ENCODE measurements around the gene PANX1. TPM values are rescaled to one million over a fixed set of nuclear protein-coding genes. Genes with fewer than 3 reads are reported as not detected.

PANX1 gene
- total and polyA plus RNA-seq, 2 experiments from 2014 or later, result 25.1 to 58.1 TPM

DNA sequence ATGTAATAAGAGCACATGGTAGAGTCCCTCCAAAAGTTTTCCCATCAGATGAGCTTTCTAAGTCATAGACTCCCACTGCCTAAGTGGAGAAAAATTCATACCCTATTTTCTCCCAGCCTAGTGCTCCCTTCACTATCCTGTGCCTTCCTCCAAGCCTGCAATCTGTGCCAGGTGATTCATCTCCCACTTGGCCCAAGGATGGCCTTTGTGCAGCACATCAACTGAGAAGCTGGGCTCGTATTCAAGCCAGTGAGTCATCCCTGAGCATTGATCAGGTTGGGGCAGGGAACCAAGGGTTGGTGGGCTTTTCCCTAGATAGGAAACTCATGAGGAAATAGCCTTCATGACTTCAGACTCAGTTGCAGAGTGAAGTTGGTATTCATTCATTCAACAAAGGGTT is 64.6 kb downstream of the PANX1 start:
- H3K27ac ChIP-seq, result no peak overlapping the region
- no peaks in the 10 kb centered on the region for H3K27me3 ChIP-seq
- TF ChIP-seq, protein P1, sequence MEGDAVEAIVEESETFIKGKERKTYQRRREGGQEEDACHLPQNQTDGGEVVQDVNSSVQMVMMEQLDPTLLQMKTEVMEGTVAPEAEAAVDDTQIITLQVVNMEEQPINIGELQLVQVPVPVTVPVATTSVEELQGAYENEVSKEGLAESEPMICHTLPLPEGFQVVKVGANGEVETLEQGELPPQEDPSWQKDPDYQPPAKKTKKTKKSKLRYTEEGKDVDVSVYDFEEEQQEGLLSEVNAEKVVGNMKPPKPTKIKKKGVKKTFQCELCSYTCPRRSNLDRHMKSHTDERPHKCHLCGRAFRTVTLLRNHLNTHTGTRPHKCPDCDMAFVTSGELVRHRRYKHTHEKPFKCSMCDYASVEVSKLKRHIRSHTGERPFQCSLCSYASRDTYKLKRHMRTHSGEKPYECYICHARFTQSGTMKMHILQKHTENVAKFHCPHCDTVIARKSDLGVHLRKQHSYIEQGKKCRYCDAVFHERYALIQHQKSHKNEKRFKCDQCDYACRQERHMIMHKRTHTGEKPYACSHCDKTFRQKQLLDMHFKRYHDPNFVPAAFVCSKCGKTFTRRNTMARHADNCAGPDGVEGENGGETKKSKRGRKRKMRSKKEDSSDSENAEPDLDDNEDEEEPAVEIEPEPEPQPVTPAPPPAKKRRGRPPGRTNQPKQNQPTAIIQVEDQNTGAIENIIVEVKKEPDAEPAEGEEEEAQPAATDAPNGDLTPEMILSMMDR (IDR thresholded peaks at IDR 0.05; ENCODE audit: poor library complexity), result no peak
- TF ChIP-seq EZH2phosphoT487 (IDR thresholded peaks at IDR 0.05; ENCODE audit: low read depth, severe bottlenecking, unreplicated experiment) (no peak), EZH2 (IDR thresholded peaks at IDR 0.05; ENCODE audit: borderline replicate concordance) (no peak)
- no peaks in the 10 kb centered on the region for H3K36me3 ChIP-seq (replicated peaks; ENCODE audit: insufficient read depth, low read depth)
- no peak overlapping the region for H3K4me3 ChIP-seq
- H3K79me2 ChIP-seq, result no peaks in the 10 kb centered on the region
- H3K9me3 ChIP-seq (ENCODE audit: low read depth), result no peaks in the 10 kb centered on the region
- H3K4me1 ChIP-seq (ENCODE audit: insufficient read depth), result no peaks in the 10 kb centered on the region
- WGBS (ENCODE audit: low lambda C conversion rate, missing lambda C conversion rate), result 70% methylated on average over 1 of the region's 1 CpG
- H3K4me2 ChIP-seq, result no peak overlapping the region
- H4K20me1 ChIP-seq (ENCODE audit: insufficient read depth, poor library complexity, severe bottlenecking), result no peaks in the 10 kb centered on the region
- H2AFZ ChIP-seq, result no peak overlapping the region
- H3K9me2 ChIP-seq (replicated peaks; ENCODE audit: insufficient read depth), result no peaks in the 10 kb centered on the region
- DNase-seq (ENCODE audit: low spot score), result no peak

DNA sequence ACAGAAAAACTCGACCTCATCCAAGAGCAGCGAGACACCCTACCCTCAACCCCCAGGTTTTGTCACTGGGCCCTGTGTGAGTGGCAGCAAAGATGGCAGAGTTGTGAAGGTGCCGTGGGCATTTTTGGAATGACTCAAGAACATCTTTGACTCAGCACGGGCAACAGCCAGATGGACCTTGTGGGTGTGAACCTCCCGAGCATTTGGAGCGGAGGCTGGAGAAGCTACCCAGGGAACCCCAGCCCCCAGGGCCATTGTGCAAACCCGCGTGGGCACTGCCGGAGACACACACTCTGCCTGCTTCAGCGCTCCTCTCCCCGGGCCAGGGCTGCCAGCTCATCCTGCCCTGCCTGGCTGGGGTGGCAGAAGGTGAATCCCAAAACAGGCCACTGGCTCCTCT is 66.1 kb downstream of the PANX1 start:
- WGBS (ENCODE audit: low lambda C conversion rate, missing lambda C conversion rate), result 95% methylated on average over 11 of the region's 11 CpGs
- Histone ChIP-seq H3K4me3 (no peak overlapping the region), H3K79me2 (no peaks in the 10 kb centered on the region), H3K9me3 (ENCODE audit: low read depth) (no peaks in the 10 kb centered on the region), H3K4me1 (ENCODE audit: insufficient read depth) (no peaks in the 10 kb centered on the region), H3K27me3 (no peaks in the 10 kb centered on the region), H3K36me3 (replicated peaks; ENCODE audit: insufficient read depth, low read depth) (no peaks in the 10 kb centered on the region), H4K20me1 (ENCODE audit: insufficient read depth, poor library complexity, severe bottlenecking) (no peaks in the 10 kb centered on the region), H3K4me2 (no peak overlapping the region), H2AFZ (no peak overlapping the region), H3K9me2 (replicated peaks; ENCODE audit: insufficient read depth) (no peaks in the 10 kb centered on the region), H3K27ac (no peak overlapping the region)
- no peak for TF ChIP-seq EZH2phosphoT487 (IDR thresholded peaks at IDR 0.05; ENCODE audit: low read depth, severe bottlenecking, unreplicated experiment)
- TF ChIP-seq, protein P1 (IDR thresholded peaks at IDR 0.05; ENCODE audit: poor library complexity), result no peak
- TF ChIP-seq EZH2 (IDR thresholded peaks at IDR 0.05; ENCODE audit: borderline replicate concordance), result no peak
- no peak for DNase-seq (ENCODE audit: low spot score)

DNA sequence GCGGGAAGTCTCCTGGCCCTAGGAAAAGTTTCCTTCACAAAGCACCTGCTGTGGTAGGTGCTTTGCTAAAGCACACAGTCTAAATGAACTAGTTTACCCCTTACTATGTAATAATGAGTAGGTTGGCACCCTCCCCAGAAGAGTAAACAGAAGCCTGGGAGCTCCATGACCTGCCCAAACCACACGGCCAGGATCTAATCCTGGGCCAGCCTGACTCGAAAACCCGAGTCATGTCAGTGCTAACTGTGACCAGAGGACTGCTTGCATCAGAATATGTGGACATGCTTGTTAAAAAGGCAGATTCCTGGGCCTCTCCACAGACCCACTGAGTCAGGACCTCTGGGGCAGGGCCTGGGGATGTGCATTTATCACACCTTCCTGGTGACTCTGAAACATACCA is 67.7 kb downstream of the PANX1 start:
- Histone ChIP-seq H3K79me2 (no peaks in the 10 kb centered on the region), H3K9me2 (replicated peaks; ENCODE audit: insufficient read depth) (no peaks in the 10 kb centered on the region), H3K4me1 (ENCODE audit: insufficient read depth) (peaks cover 9% of the 10 kb centered on the region), H3K27ac (no peak overlapping the region), H3K4me3 (no peak overlapping the region), H3K27me3 (no peaks in the 10 kb centered on the region), H2AFZ (no peak overlapping the region), H3K36me3 (replicated peaks; ENCODE audit: insufficient read depth, low read depth) (no peaks in the 10 kb centered on the region), H3K4me2 (no peak overlapping the region), H3K9me3 (ENCODE audit: low read depth) (no peaks in the 10 kb centered on the region), H4K20me1 (ENCODE audit: insufficient read depth, poor library complexity, severe bottlenecking) (no peaks in the 10 kb centered on the region)
- TF ChIP-seq EZH2 (IDR thresholded peaks at IDR 0.05; ENCODE audit: borderline replicate concordance) (no peak), EZH2phosphoT487 (IDR thresholded peaks at IDR 0.05; ENCODE audit: low read depth, severe bottlenecking, unreplicated experiment) (no peak)
- TF ChIP-seq, protein P1 (IDR thresholded peaks at IDR 0.05; ENCODE audit: poor library complexity), result no peak
- 83% methylated on average over 4 of the region's 4 CpGs for WGBS (ENCODE audit: low lambda C conversion rate, missing lambda C conversion rate)
- no peak for DNase-seq (ENCODE audit: low spot score)

DNA sequence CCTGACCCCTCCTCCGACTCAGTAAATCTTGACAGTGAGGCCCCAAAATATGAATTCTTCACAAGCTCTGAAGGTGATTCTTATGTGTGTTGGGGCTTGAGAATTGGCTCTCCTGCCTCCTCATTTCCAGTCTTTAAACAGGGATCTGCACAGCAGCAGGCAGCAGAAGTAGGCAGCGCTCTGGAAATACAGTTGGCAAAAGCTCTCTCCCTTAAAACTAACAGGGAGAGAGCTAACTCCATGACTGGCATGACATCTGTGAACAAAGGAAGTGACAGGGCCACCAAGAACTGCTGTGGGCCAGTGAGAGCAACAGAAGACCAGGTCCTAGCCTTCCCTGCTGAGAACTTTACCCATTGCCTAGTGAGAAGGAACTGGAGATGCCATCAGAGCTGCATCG is 70.1 kb downstream of the PANX1 start:
- Histone ChIP-seq H2AFZ (no peak overlapping the region), H3K27ac (no peak overlapping the region), H3K4me3 (no peak overlapping the region), H3K36me3 (replicated peaks; ENCODE audit: insufficient read depth, low read depth) (no peaks in the 10 kb centered on the region), H3K9me3 (ENCODE audit: low read depth) (no peaks in the 10 kb centered on the region), H3K27me3 (no peaks in the 10 kb centered on the region), H3K4me1 (ENCODE audit: insufficient read depth) (peaks cover 12% of the 10 kb centered on the region), H4K20me1 (ENCODE audit: insufficient read depth, poor library complexity, severe bottlenecking) (no peaks in the 10 kb centered on the region), H3K79me2 (no peaks in the 10 kb centered on the region), H3K4me2 (no peak overlapping the region), H3K9me2 (replicated peaks; ENCODE audit: insufficient read depth) (no peaks in the 10 kb centered on the region)
- TF ChIP-seq, protein P1 (IDR thresholded peaks at IDR 0.05; ENCODE audit: poor library complexity), result no peak
- TF ChIP-seq EZH2phosphoT487 (IDR thresholded peaks at IDR 0.05; ENCODE audit: low read depth, severe bottlenecking, unreplicated experiment), result no peak
- TF ChIP-seq EZH2 (IDR thresholded peaks at IDR 0.05; ENCODE audit: borderline replicate concordance), result no peak
- DNase-seq (ENCODE audit: low spot score), result no peak
- WGBS (ENCODE audit: low lambda C conversion rate, missing lambda C conversion rate), result 84% methylated on average over 3 of the region's 3 CpGs
